GM12878 (cell line): ENCODE measurements around the gene FANK1. TPM values are rescaled to one million over a fixed set of nuclear protein-coding genes. Genes with fewer than 3 reads are reported as not detected.

Experiments used
- ATAC-seq: fragments of 200-7000 bp; cut with Tn5 transposase; 3 replicates; pipeline ENCODE4 v1.9.1; 2020; ENCODE audit warnings: mild to moderate bottlenecking, moderate library complexity
- BruUV-seq: library from RNA; stranded (reverse); fragments of 400-500 nt; replicated peaks from 2 replicates; lab custom pipeline; 2021; lab: Mats Ljungman, UMichigan
- CTCF ChIA-PET: fragments of 300-600 bp; sonication (Branson Sonifier 250); formaldehyde crosslinking; extraction: SDS; loops from one replicate; lab custom pipeline; 2021; ENCODE audit warnings: inconsistent platforms; lab: Yijun Ruan, JAX
- POLR2A ChIA-PET: fragments of 350-600 bp; formaldehyde crosslinking; extraction: SDS; loops from one replicate; lab custom pipeline; 2021; ENCODE audit warnings: inconsistent platforms; lab: Charles Lee
- RAD21 ChIA-PET: fragments of 300-600 bp; sonication (Branson Sonifier 250); formaldehyde crosslinking; loops from one replicate; lab custom pipeline; 2023; ENCODE audit warnings: antibody characterized with exemption; ENCODE audit not compliant: unreplicated experiment; lab: Charles Lee
- SMC1A ChIA-PET: fragments of 300-600 bp; sonication (Branson Sonifier 250); formaldehyde crosslinking; loops from one replicate; lab custom pipeline; 2023; ENCODE audit not compliant: unreplicated experiment, uncharacterized antibody; lab: Charles Lee
- DNase-seq: peaks from one replicate; pipeline ENCODE4 v3.0.0-alpha.2; 2011; ENCODE audit warnings: low read depth, low spot score
- FAIRE-seq: peaks from 3 replicates; lab custom pipeline; 2011; peaks lifted over from hg19 to GRCh38; lab: Jason Lieb, UNC
- H2AFZ ChIP-seq: 2 replicates; pipeline ENCODE4 v1.6.0; 2011; ENCODE audit warnings: low read depth, low read length, control low read depth; ENCODE audit not compliant: control insufficient read depth
- H3K27ac ChIP-seq: 2 replicates; pipeline ENCODE4 v1.5.1; 2011; ENCODE audit warnings: control low read depth; ENCODE audit not compliant: control insufficient read depth, insufficient read depth
- H3K27me3 ChIP-seq, 2 experiments: replicated peaks in 1 of 2; 2 replicates each; pipeline versions ENCODE4 v1.6.0 to v1.6.1; 2011; ENCODE audit warnings: low read length in 1 of 2; ENCODE audit not compliant: control insufficient read depth in 2 of 2, insufficient read depth in 2 of 2
- H3K36me3 ChIP-seq, 2 experiments: 2 replicates each; pipeline ENCODE4 v1.5.1; 2011; ENCODE audit warnings: low read length in 1 of 2; ENCODE audit not compliant: control insufficient read depth in 2 of 2, insufficient read depth in 2 of 2
- H3K4me1 ChIP-seq: 2 replicates; pipeline ENCODE4 v1.6.1; 2011; ENCODE audit warnings: mild to moderate bottlenecking, low read length, moderate library complexity, mixed read lengths; ENCODE audit not compliant: control insufficient read depth, insufficient read depth
- H3K4me2 ChIP-seq: 2 replicates; pipeline ENCODE4 v1.6.0; 2011; ENCODE audit warnings: control low read depth; ENCODE audit not compliant: control insufficient read depth, insufficient read depth
- H3K4me3 ChIP-seq: fragments of 200-600 bp; sonication (generic); 2 replicates; pipeline ENCODE4 v1.5.1; 2016
- H3K79me2 ChIP-seq: 2 replicates; pipeline ENCODE4 v1.6.0; 2011; ENCODE audit warnings: low read length; ENCODE audit not compliant: control insufficient read depth, insufficient read depth
- H3K9ac ChIP-seq: 2 replicates; pipeline ENCODE4 v1.8.0; 2011; ENCODE audit warnings: low read length, control low read depth, mixed read lengths; ENCODE audit not compliant: control insufficient read depth, insufficient read depth
- H3K9me3 ChIP-seq: replicated peaks from 3 replicates; pipeline ENCODE4 v1.5.1; 2011; ENCODE audit warnings: mild to moderate bottlenecking, low read length; ENCODE audit not compliant: control insufficient read depth, insufficient read depth
- H4K20me1 ChIP-seq: 2 replicates; pipeline ENCODE4 v1.6.0; 2011; ENCODE audit not compliant: control insufficient read depth, insufficient read depth
- CBX5 ChIP-seq: sonication (generic); IDR thresholded peaks from 2 replicates; pipeline ENCODE4 v1.6.1; 2016; ENCODE audit warnings: low read depth, moderate library complexity, mild to moderate bottlenecking, inconsistent platforms
- RFX5 ChIP-seq: IDR thresholded peaks from 2 replicates; pipeline ENCODE4 v1.6.1; 2011; ENCODE audit warnings: low read depth, low read length, improper control_type of control experiment
- STAT1 ChIP-seq: fragments of 450-650 bp; conservative IDR thresholded peaks from 2 replicates; pipeline ENCODE4 v1.6.1; 2014; ENCODE audit warnings: antibody characterized with exemption, mild to moderate bottlenecking
- TARDBP ChIP-seq: IDR thresholded peaks from 2 replicates; pipeline ENCODE4 v1.6.1; 2016; ENCODE audit warnings: borderline replicate concordance
- WGBS: methylation state at CpG from one replicate; pipeline ENCODE4 v1.1.6; 2016; ENCODE audit warnings: low lambda C conversion rate; ENCODE audit not compliant: insufficient replicate concordance, insufficient coverage; ENCODE audit errors: missing lambda C conversion rate; 5-methylcytosine and 5-hydroxymethylcytosine counted together
- in situ Hi-C: fragments of 300-500 bp; cut with MboI; formaldehyde crosslinking; loops from 9 replicates; pipeline ENCODE4 v1.14.3; 2018; ENCODE audit warnings: mixed read lengths
- intact Hi-C: fragments of 100-400 bp; cut with micrococcal nuclease; formaldehyde crosslinking; loops from one replicate; pipeline ENCODE4 v1.14.2; 2022; ENCODE audit not compliant: unreplicated experiment
- polyA plus RNA-seq, 11 experiments: library from polyadenylated mRNA; depleted of rRNA in 4 of 11; unstranded in 6 of 11; stranded (reverse) in 5 of 11; fragments of >200 nt; fragmentation: Nextera tagmentation in 4 of 11; fragmentation: Illumina TruSeq in 1 of 11; extraction: Ambion mirVana in 4 of 11; extraction: Trizol in 1 of 11; gene quantifications; 1 replicate in 1 of 11; 2 replicates in 10 of 11; pipeline versions ENCODE4 v1.2.1 to v1.2.3, GENCODE V29; 2011 to 2016; ENCODE audit warnings: inconsistent platforms in 2 of 11, missing spikeins in 2 of 11, low read depth in 1 of 11
- total RNA-seq, 4 experiments: library from RNA; depleted of rRNA in 3 of 4; stranded (reverse); fragments of >200 nt in 3 of 4; fragmentation: Illumina TruSeq in 1 of 4; extraction: Trizol in 1 of 4; gene quantifications; 2 replicates each; pipeline versions ENCODE4 v1.2.1 to v1.2.3, GENCODE V29; 2013 to 2021
- TF ChIP-seq, protein P1 (sequence below): IDR thresholded peaks from 2 replicates; pipeline ENCODE4 v1.6.1; 2011; ENCODE audit warnings: borderline replicate concordance, low read depth, mild to moderate bottlenecking, moderate library complexity, low read length; ENCODE audit not compliant: insufficient read depth, poor library complexity, severe bottlenecking

FANK1 gene
- total and polyA plus RNA-seq, 10 of the 15 experiments (the other 5 are each of a cell fraction or from before 2014, with no cell fraction given): 0.07 to 0.16 (median 0.13) TPM; not detected in 6

DNA sequence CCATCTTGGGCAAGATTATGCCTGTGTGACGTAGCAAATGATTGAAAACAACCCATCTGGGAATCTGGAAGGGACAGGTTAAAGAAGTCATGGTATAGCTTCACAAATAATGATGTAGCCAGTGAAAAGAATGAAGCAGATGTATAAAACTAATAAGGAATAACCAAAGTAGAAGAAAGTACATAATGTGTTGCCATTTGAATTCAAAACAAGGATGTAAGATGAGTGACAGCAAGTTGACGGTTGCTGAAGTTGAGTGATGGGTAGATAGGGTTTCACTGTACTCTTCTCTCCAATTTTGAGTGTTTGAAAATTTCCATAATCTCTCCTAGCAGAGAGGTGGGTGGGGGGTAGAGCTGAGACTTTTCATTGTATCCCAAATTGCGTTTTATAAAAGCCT is 133.6 kb downstream of the FANK1 start:
- BruUV-seq: no TSS peak
- intact Hi-C loops (no loop called here), in situ Hi-C loops (no loop called here)
- Histone ChIP-seq H3K4me2 (no peak overlapping the region), H3K79me2 (no peaks in the 10 kb centered on the region), H3K4me3 (no peak overlapping the region), H3K9me3 (peaks cover 2% of the 10 kb centered on the region; the same call in 1 of the 3 replicates), H3K27me3 (no peaks in the 10 kb centered on the region), H3K27ac (no peak overlapping the region), H2AFZ (no peak overlapping the region), H4K20me1 (no peaks in the 10 kb centered on the region), H3K9ac (no peak overlapping the region), H3K36me3 (no peaks in the 10 kb centered on the region), H3K4me1 (no peaks in the 10 kb centered on the region)
- CTCF ChIA-PET: no interaction called here
- SMC1A ChIA-PET: interaction anchor here (1.8 kb wide), 1 partner anchor 12 kb away, joined by 4 read pairs; no protein-coding TSS in a partner anchor
- TF ChIP-seq RFX5: no peak
- TF ChIP-seq, protein P1, sequence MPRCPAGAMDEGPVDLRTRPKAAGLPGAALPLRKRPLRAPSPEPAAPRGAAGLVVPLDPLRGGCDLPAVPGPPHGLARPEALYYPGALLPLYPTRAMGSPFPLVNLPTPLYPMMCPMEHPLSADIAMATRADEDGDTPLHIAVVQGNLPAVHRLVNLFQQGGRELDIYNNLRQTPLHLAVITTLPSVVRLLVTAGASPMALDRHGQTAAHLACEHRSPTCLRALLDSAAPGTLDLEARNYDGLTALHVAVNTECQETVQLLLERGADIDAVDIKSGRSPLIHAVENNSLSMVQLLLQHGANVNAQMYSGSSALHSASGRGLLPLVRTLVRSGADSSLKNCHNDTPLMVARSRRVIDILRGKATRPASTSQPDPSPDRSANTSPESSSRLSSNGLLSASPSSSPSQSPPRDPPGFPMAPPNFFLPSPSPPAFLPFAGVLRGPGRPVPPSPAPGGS: no peak
- peak; percentile 23 for FAIRE-seq
- DNase-seq: no peak
- ATAC-seq: no peak
- RAD21 ChIA-PET: interaction anchor here (0.6 kb wide), 1 partner anchor 48 kb away, joined by 3 read pairs; no protein-coding TSS in a partner anchor
- 23% methylated on average over 3 of the region's 3 CpGs for WGBS
- POLR2A ChIA-PET: no interaction called here

GRCh38 chr10:126034586-126034985 is 138.2 kb downstream of the FANK1 start:
- no TSS peak for BruUV-seq

More at GRCh38 chr10:126034586-126034985, 138.2 kb downstream of the FANK1 start:
- POLR2A ChIA-PET: no interaction called here
- no peak overlapping the region for H3K9ac ChIP-seq
- DNase-seq: no peak
- no peak for FAIRE-seq
- TF ChIP-seq, protein P1: no peak
- TF ChIP-seq TARDBP: no peak
- TF ChIP-seq RFX5: no peak
- TF ChIP-seq STAT1: no peak
- TF ChIP-seq CBX5: no peak
- 50% methylated on average over 2 of the region's 2 CpGs for WGBS
- in situ Hi-C loops: no loop called here
- no peaks in the 10 kb centered on the region for H3K27me3 ChIP-seq
- RAD21 ChIA-PET: no interaction called here
- peaks cover 2% of the 10 kb centered on the region; the same call in 1 of the 3 replicates for H3K9me3 ChIP-seq
- no peaks in the 10 kb centered on the region for H3K36me3 ChIP-seq
- no peak overlapping the region for H3K4me2 ChIP-seq
- no peaks in the 10 kb centered on the region for H4K20me1 ChIP-seq
- no peak overlapping the region for H3K27ac ChIP-seq
- no peak overlapping the region for H3K4me3 ChIP-seq
- intact Hi-C loops: no loop called here
- no peaks in the 10 kb centered on the region for H3K4me1 ChIP-seq
- no peak for ATAC-seq
- SMC1A ChIA-PET: interaction anchor here (0.6 kb wide), 1 partner anchor 168 kb away, joined by 3 read pairs; no protein-coding TSS in a partner anchor
- H3K79me2 ChIP-seq: no peaks in the 10 kb centered on the region
- CTCF ChIA-PET: no interaction called here
- no peak overlapping the region for H2AFZ ChIP-seq
